GM23338 (cell line): Measurements from ENCODE around the gene CAPN15. TPM values are rescaled to one million over a fixed set of nuclear protein-coding genes. Genes with fewer than 3 reads are reported as not detected.

Experiments
- ATAC-seq: fragments of 200-7000 bp; cut with Tn5 transposase; 3 replicates; pipeline ENCODE4 v1.9.1; 2020
- DNase-seq: peaks from one replicate; pipeline ENCODE4 v3.0.0-alpha.2; 2015; ENCODE audit warnings: low spot score
- H2AFZ ChIP-seq: fragments of 200-600 bp; sonication (generic); 2 replicates; pipeline ENCODE4 v1.8.0; 2016; ENCODE audit warnings: antibody characterized with exemption, mild to moderate bottlenecking, moderate library complexity
- H3F3A ChIP-seq: fragments of 200-600 bp; sonication (generic); replicated peaks from 2 replicates; pipeline ENCODE4 v1.8.0; 2017; ENCODE audit warnings: antibody characterized with exemption, mixed run types, low read depth
- H3K27ac ChIP-seq: fragments of 200-600 bp; sonication (generic); 2 replicates; pipeline ENCODE4 v1.6.1; 2016; ENCODE audit warnings: low read depth
- H3K27me3 ChIP-seq: fragments of 200-600 bp; sonication (generic); 2 replicates; pipeline ENCODE4 v1.8.0; 2016; ENCODE audit warnings: mild to moderate bottlenecking, mixed run types, moderate library complexity; ENCODE audit not compliant: insufficient read depth
- H3K36me3 ChIP-seq: fragments of 200-600 bp; sonication (generic); 2 replicates; pipeline ENCODE4 v1.8.0; 2016; ENCODE audit warnings: mild to moderate bottlenecking; ENCODE audit not compliant: insufficient read depth
- H3K4me1 ChIP-seq: fragments of 200-600 bp; sonication (generic); 2 replicates; pipeline ENCODE4 v1.8.0; 2016; ENCODE audit warnings: mild to moderate bottlenecking, moderate library complexity; ENCODE audit not compliant: insufficient read depth
- H3K4me2 ChIP-seq: fragments of 200-600 bp; sonication (generic); 2 replicates; pipeline ENCODE4 v1.7.1; 2017; ENCODE audit warnings: mixed run types
- H3K4me3 ChIP-seq: fragments of 200-600 bp; sonication (generic); 2 replicates; pipeline ENCODE4 v1.6.1; 2016; ENCODE audit warnings: mixed run types
- H3K79me2 ChIP-seq: fragments of 200-600 bp; sonication (generic); replicated peaks from 2 replicates; pipeline ENCODE4 v1.8.0; 2017; ENCODE audit warnings: mild to moderate bottlenecking; ENCODE audit not compliant: insufficient read depth
- H3K9me2 ChIP-seq: fragments of 200-600 bp; sonication (generic); 2 replicates; pipeline ENCODE4 v1.8.0; 2017; ENCODE audit not compliant: insufficient read depth
- H4K20me1 ChIP-seq: fragments of 200-600 bp; sonication (generic); replicated peaks from 2 replicates; pipeline ENCODE4 v1.8.0; 2017; ENCODE audit warnings: mild to moderate bottlenecking; ENCODE audit not compliant: insufficient read depth
- H3K27ac Mint-ChIP-seq: 2 replicates; pipeline ENCODE4 v1.8.0; 2020; ENCODE audit warnings: inconsistent platforms, mild to moderate bottlenecking, moderate library complexity, mixed read lengths
- H3K27me3 Mint-ChIP-seq: 3 replicates; pipeline ENCODE4 v1.8.0; 2022; ENCODE audit warnings: low read depth, mild to moderate bottlenecking, moderate library complexity, mixed read lengths, inconsistent platforms; ENCODE audit not compliant: insufficient read depth, poor library complexity
- H3K36me3 Mint-ChIP-seq: 3 replicates; pipeline ENCODE4 v1.8.0; 2021; ENCODE audit warnings: low read depth, mild to moderate bottlenecking, inconsistent platforms, moderate library complexity, mixed read lengths
- H3K4me1 Mint-ChIP-seq: 3 replicates; pipeline ENCODE4 v1.8.0; 2020; ENCODE audit warnings: mild to moderate bottlenecking, inconsistent platforms, mixed read lengths
- H3K4me3 Mint-ChIP-seq: 3 replicates; pipeline ENCODE4 v1.8.0; 2021; ENCODE audit warnings: moderate library complexity, mild to moderate bottlenecking, inconsistent platforms, mixed read lengths
- H3K9me3 Mint-ChIP-seq: 3 replicates; pipeline ENCODE4 v1.8.0; 2020; ENCODE audit warnings: moderate library complexity, mild to moderate bottlenecking, inconsistent platforms, mixed read lengths
- CREB1 ChIP-seq: fragments of 250-450 bp; sonication (Bioruptor Pico); IDR thresholded peaks from 2 replicates; pipeline ENCODE4 v1.5.0; 2020; ENCODE audit warnings: low read depth, mild to moderate bottlenecking, moderate library complexity
- CTCF ChIP-seq, 2 experiments: fragments of 200-600 bp in 1 of 2; sonication (generic) in 1 of 2; conservative IDR thresholded peaks; 2 replicates each; pipeline versions ENCODE4 v1.5.1 to v1.6.1; 2016 to 2017; ENCODE audit warnings: antibody characterized with exemption in 2 of 2, low read depth in 2 of 2, mild to moderate bottlenecking in 2 of 2, moderate library complexity in 1 of 2
- ETS1 ChIP-seq: IDR thresholded peaks from 2 replicates; pipeline ENCODE4 v1.6.1; 2016; ENCODE audit warnings: antibody characterized with exemption
- EZH2 ChIP-seq: fragments of 200-600 bp; sonication (generic); IDR thresholded peaks from one replicate; pipeline ENCODE4 v1.8.0; 2017; ENCODE audit warnings: antibody characterized with exemption, mild to moderate bottlenecking, low read depth; ENCODE audit not compliant: unreplicated experiment
- EZH2phosphoT487 ChIP-seq: fragments of 200-600 bp; sonication (generic); IDR thresholded peaks from one replicate; pipeline ENCODE4 v1.8.1; 2018; ENCODE audit warnings: antibody characterized with exemption; ENCODE audit not compliant: unreplicated experiment
- JUNB ChIP-seq: IDR thresholded peaks from one replicate; pipeline ENCODE4 v1.6.1; 2016; ENCODE audit warnings: antibody characterized with exemption; ENCODE audit not compliant: unreplicated experiment
- NANOG ChIP-seq: IDR thresholded peaks from 2 replicates; pipeline ENCODE4 v1.6.1; 2016; ENCODE audit warnings: antibody characterized with exemption, borderline replicate concordance
- POLR2AphosphoS5 ChIP-seq: IDR thresholded peaks from 2 replicates; pipeline ENCODE4 v1.6.1; 2016; ENCODE audit warnings: antibody characterized with exemption, low read depth
- REST ChIP-seq: IDR thresholded peaks from one replicate; pipeline ENCODE4 v1.6.1; 2018; ENCODE audit warnings: antibody characterized with exemption; ENCODE audit not compliant: unreplicated experiment
- STAT1 ChIP-seq: IDR thresholded peaks from one replicate; pipeline ENCODE4 v1.6.1; 2016; ENCODE audit warnings: antibody characterized with exemption; ENCODE audit not compliant: unreplicated experiment
- ZNF114 ChIP-seq: fragments of 250-450 bp; sonication (Bioruptor Pico); IDR thresholded peaks from 2 replicates; pipeline ENCODE4 v1.5.0; 2020; ENCODE audit warnings: mild to moderate bottlenecking, moderate library complexity
- ZNF331 ChIP-seq: fragments of 250-450 bp; sonication (Bioruptor Pico); IDR thresholded peaks from 2 replicates; pipeline ENCODE4 v1.5.0; 2020; ENCODE audit warnings: low read depth, mild to moderate bottlenecking, moderate library complexity
- ZNF462 ChIP-seq: fragments of 250-450 bp; sonication (Bioruptor Pico); IDR thresholded peaks from 2 replicates; pipeline ENCODE4 v1.5.0; 2020; ENCODE audit warnings: mild to moderate bottlenecking, moderate library complexity
- polyA plus RNA-seq: library from polyadenylated mRNA; unstranded; fragments of >200 nt; fragmentation: Nextera tagmentation; extraction: Ambion mirVana; gene quantifications from 2 replicates; pipeline ENCODE4 v1.2.1, GENCODE V29; 2016
- total RNA-seq: library from RNA; depleted of rRNA; stranded (reverse); fragments of >200 nt; shearing (Covaris generic); gene quantifications from 2 replicates; pipeline ENCODE4 v1.2.3, GENCODE V29; 2014

The CAPN15 gene
- total and polyA plus RNA-seq, 2 experiments from 2014 or later: 27.3 to 164 TPM

GRCh38 chr16:555528-556473 is 28.3 kb downstream of the CAPN15 start:
- no peaks in the 10 kb centered on the region for H3K79me2 ChIP-seq
- no peak overlapping the region for H3K4me3 ChIP-seq
- no peak overlapping the region for H3K27ac ChIP-seq
- no peaks in the 10 kb centered on the region for H3K9me2 ChIP-seq
- no peaks in the 10 kb centered on the region; the same call in 1 of the 2 replicates for H3K4me1 ChIP-seq
- H3K4me3 Mint-ChIP-seq: no peak overlapping the region
- H3F3A ChIP-seq: 0 out of 2 replicates have a peak, but pooled peaks cover 3% of the 10 kb centered on the region
- no peak overlapping the region for H3K27ac Mint-ChIP-seq
- H3K27me3 ChIP-seq: peaks cover 24% of the 10 kb centered on the region
- TF ChIP-seq ETS1: no peak
- TF ChIP-seq REST: no peak
- no peak for TF ChIP-seq EZH2phosphoT487
- TF ChIP-seq JUNB: no peak
- TF ChIP-seq CREB1 (CRISPR knock-in tag): no peak
- no peak for TF ChIP-seq STAT1
- TF ChIP-seq NANOG: no peak
- TF ChIP-seq POLR2AphosphoS5: no peak
- no peak for TF ChIP-seq ZNF331 (CRISPR knock-in tag)
- no peak for TF ChIP-seq EZH2
- TF ChIP-seq ZNF114 (CRISPR knock-in tag): no peak
- TF ChIP-seq CTCF (conservative IDR thresholded peaks at IDR 0.05; ENCODE audit: low read depth in 2 of 2): no peak; a peak in 1 of 4 replicates
- no peak for TF ChIP-seq ZNF462 (CRISPR knock-in tag)
- H3K4me1 Mint-ChIP-seq: no peaks in the 10 kb centered on the region
- no peaks in the 10 kb centered on the region for H3K9me3 Mint-ChIP-seq
- H3K27me3 Mint-ChIP-seq: peaks cover 12% of the 10 kb centered on the region
- no peak overlapping the region for H3K4me2 ChIP-seq
- H2AFZ ChIP-seq: no peak overlapping the region
- H3K36me3 Mint-ChIP-seq: peaks cover 3% of the 10 kb centered on the region; the same call in 1 of the 3 replicates
- ATAC-seq: no peak; the same call in 2 of the 3 replicates
- DNase-seq: no peak
- H4K20me1 ChIP-seq: no peaks in the 10 kb centered on the region; the same call in 1 of the 2 replicates
- no peaks in the 10 kb centered on the region for H3K36me3 ChIP-seq
